ENCODE measurements around the gene GAL3ST2. TPM values are rescaled to one million over a fixed set of nuclear protein-coding genes. Genes with fewer than 3 reads are reported as not detected.

GAL3ST2 gene
- total and polyA plus RNA-seq, 2 of the 8 experiments (the other 6 are each of a cell fraction or from before 2014, with no cell fraction given) = not detected

DNA sequence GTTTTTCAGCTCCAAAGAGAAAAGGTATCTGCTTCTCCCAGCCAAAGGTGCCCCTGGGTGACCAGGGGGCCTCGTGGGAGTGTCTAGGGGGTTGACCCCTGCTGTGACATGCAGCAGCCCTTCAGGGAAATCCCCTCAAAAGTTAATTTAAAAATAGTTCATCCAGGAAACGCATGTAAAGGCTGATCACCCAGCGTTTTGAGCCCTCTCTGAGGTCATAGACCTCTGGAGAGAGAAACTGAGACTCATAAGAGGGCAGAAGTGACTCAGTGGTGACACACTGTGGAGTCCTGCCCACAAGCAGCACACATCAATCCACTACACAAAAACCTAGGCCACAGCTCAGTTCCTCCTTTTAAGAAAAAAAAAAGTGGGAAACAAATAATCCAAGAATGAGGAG lies 11.9 kb downstream of the GAL3ST2 start (continued):
- TF ChIP-seq CHD7 (IDR thresholded peaks at IDR 0.05; ENCODE audit: insufficient replicate concordance, low read length) = no peak
- TF ChIP-seq, protein P1, sequence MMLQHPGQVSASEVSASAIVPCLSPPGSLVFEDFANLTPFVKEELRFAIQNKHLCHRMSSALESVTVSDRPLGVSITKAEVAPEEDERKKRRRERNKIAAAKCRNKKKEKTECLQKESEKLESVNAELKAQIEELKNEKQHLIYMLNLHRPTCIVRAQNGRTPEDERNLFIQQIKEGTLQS (IDR thresholded peaks at IDR 0.05; ENCODE audit: insufficient read depth, low read depth, low read length) = no peak

Data from H1 (cell line).